Stimulated activated CD8-positive, alpha-beta memory T cell treated with anti-CD3 and anti-CD28 coated beads, Interleukin-7, amount 100 ng/mL, for 1 hour (primary cell): ENCODE data around the gene ACE.

Experiments used
- DNase-seq, 2 donors: peaks; one replicate each; pipeline ENCODE4 v3.0.0-alpha.2; 2020; ENCODE audit warnings: low read depth in 2 of 2

Gene ACE

DNA sequence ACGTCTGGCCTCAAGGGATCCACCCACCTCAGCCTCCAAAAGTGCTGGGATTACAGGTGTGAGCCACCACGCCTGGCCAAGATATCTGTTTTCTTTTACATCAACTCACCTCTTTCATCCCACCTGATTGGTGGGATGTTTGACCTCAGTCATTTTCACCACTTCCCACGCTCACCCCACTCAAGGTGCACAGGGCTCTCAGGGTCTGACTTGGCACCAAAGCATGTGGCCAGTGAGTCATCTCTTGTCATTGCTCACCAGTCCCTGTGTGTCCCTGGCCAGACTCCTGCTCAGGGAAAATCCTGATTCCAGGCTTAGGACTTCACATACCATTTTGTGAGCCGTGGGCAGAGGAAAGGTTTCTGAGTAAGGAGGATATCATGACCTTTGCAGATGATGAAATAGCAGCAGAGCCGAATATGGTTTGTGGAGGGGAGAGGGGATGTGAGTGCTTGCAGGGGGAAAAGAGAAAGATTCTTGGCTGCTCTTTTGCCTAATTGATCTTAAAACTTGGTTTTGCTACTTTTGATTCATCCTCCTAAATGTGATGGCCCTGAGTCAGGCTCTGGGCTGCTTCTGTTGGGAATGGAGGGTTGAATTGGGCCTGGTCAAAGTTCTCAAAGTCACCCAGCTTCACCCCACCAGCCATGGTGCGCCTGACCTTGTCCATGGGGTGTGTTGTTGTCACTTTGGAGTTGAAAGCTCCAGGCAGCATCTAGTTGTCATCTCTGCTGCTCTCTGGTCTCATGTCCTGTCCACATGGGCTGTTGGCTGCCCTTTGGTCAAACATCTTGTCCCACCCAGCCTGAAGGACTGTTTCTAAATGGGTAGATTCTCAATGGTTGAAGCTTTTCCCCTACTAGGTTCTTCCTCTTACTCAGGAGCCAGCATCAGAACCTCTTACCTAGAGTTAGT is 40.3 kb downstream of the ACE start:
- no peak for DNase-seq

DNA sequence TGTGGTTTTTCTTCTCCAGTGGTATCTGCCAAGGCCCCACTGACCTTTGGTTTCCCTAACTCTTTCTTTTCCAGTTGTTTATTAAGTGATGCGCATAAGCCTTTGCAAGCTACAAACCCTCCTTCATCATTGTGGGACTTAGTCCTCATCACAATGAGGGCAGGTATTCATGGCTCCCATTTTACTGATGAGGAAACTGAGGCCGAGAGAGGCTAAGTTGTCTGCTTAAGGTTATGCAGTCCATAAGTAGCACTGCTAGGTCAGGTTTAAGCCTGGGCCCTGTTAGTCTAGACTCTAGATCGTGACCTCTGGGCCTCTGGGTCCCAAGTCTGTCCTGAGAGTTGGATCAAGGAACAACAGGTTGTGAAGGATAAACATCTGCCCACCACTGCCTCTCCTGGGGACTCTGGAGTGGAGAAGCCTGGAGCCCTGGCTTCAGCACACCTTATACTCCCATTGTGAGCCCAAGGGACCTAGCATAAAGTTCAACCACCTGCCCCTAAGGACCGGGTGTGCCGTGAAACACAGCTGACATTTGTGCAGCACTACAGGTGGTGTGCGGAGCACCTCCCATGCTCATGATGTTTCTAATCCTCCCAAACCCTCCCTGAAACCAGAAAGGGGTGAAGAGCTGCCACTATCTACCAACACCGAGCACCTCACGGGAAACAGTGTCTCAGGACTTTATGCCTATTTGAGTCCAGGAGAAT is 41.1 kb downstream of the ACE start:
- no peak for DNase-seq

DNA sequence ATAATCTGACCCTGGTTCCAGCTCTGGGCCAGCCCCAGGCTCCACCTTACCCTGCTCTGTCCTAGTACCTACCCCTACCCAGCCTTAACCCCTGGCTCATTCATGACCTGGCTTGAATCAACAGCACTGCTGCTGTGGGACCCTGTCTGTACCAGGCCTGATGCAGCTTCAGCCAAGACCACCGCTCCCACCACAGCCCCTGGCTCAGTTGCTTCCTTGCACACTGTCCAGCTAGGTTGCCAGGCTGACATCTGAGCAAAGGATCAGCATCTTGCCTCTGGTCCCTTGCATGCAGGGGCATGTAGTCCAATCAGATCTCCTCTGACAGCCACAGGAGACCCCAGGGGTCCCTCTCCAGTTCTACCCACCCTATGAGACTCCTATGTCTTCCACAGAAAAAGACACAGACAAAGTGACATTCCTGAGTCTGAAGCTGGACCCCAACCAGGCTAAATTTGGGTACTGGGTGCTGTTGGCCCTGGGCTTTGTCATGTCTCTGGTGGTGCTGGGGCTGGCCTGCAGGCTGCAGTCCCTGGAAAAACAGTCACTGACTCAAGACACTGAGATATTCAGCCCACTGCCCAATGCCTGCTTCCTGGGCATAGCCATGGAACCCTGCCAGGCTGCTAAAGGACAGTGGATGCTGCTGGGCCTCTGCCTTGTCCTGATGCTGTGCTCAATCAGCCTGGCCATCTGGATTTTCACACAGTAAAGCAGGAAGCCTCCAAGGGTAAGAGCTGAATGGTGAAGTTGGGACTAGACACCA is 42.4 kb downstream of the ACE start:
- DNase-seq: no peak

DNA sequence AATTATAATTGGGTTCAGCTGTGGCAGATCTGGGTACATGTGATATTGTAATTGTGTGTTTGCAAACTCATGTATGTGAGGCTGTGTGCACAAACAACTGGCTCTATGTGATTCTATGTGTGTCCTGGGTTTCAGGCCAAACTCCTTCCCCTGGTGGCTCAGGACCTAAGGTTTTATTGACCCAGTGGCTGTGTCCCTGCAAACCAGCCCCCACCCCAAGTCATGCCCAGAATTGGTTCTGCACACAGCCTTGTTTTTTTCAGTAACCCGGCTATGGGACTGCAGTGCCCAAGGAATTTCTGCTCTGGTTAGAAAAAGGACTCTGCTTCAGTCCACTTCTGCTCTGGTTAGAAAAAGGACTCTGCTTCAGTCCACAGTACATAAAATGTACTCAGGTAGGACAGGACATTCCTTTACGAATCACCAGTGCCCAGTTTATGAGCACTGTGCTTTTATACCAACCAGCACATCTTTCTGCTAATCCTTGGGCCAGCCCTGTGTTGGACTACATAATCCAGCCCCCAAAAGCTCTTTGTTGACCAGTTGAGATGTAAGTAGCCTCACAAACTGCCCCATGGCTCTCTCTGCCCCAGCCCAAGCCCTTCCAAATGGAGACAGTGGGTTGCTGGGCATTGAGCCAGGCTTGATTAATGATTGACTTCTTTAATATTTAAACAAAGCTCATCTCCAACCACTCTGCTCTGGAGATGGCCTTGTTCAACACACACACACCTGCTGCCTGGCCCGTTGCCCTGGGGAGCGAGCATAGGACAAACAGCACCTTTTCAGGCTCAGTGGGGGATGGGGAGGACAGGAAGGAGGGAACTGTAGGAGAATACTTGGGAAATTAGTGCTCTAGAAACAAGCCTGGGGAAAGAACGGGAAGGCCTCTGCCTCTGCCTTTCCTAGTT is 43.4 kb downstream of the ACE start:
- no peak for DNase-seq

DNA sequence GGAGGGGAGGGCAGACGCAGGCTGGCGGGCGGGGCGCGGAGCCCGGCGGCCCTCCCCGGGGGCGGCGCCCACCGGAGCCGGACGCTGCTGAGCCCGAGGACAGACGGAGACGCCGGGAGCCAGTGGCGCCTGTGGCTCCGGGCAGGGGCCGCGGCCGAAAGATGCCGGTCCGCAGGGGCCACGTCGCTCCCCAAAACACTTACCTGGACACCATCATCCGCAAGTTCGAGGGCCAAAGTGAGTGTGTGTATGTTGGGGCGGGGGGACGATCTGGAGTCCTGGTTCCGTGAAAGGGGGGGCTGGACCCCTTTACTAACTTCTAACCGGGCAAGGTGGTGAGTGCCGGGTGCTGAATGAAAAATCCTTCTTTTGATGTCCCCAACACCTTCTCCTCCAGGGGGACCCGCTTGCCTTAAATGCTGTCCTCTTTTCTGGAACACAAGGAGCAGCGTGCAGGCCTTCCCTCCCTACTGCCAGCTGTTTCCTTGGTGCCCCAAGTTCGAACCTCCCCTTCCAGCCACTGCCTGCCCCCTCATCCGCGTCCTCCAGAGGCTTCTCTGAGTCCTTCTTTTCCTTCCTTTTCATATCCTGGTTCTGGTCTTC is 46.5 kb downstream of the ACE start, which contains the start of gene KCNH6:
Gene KCNH6 (plus strand): TSS at position 106 of the 603 bp plus-strand sequence. CDS start 56 bp downstream, at position 162.
- DNase-seq: no peak

DNA sequence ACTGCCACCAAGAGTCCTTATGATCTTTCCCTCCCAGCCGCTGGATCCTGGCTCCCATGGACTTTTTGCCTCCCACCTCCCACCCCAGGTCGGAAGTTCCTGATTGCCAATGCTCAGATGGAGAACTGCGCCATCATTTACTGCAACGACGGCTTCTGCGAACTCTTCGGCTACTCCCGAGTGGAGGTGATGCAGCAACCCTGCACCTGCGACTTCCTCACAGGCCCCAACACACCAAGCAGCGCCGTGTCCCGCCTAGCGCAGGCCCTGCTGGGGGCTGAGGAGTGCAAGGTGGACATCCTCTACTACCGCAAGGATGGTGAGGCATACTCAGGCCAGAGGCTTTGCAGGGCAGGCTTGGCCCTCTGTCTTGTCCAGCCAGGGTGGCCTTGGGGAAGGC is 47.2 kb downstream of the ACE start:
- no peak for DNase-seq

DNA sequence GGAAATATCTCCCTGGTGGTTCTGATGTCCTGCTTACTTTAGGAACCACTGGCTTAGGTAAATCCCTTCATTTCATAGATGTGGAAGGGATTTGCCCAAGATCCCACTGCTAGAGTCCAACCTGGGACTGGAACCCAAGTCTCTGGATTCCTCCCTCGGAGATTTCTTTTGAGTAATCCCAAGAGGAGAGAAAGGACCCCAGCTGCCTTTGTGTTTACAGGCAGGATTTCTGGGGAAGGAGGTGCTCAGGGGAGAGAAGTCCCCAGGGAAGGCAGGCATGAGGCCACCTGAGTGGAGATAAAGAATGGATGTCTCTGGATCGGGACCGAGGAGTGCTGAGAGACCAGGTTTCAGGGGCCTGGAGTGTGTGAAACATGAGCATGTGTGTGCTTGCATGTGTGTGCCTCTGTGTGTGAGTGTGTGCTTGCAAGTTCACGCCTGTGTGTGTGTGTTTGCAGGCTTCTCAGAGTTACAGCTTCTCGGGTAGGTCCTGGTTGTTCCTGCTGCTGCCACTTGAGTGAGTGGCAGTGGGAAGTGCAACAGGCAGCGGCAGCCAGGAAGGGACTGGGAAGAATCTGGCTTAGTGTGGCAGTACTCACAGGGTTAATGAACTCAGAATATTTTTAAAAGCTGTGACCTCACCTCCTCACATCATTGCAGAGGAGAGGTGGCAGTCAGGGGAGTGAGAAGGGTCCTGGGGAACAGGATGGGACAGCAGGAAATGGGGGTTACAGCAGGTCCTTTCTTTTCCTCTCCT is 48.5 kb downstream of the ACE start:
- no peak for DNase-seq

DNA sequence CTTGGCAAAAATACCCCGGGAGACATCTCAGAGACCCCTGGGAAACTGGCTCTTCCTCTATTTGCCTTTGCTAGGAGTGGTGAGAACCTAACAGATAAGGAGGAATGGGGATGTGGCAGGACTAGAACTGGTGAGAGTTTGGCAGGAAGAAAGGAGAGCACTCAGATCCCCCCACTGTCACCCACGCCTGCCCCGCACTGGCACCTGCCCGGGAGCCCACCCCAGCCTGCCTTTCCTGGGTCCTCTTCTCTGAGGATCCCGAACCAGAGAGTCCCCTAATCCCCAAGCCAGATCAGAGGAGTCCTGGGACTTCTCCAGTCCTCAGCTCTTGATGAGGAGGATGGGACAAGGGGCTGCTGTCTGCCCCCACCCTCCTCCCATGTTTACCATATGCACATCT is 50.0 kb downstream of the ACE start:
- DNase-seq: no peak

DNA sequence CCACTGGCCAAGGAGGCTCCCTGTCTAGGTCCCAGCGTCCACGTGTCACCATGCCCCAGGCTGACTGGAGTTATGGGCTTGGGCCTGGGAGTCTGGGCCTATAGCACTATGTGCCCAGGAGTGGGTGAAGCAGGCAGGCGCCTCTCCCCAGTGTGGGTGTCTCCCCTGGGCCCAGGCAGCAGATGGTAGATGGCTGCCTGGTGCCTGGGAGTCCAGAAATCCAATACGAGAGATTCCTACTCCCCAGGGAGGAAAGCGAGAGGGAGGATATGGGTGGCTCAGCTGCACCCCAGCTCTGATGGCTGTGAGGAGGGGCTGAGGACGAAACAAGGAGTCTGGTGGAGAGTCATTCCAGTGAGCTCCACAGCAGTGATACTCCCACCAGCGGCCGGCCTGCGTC is 51.3 kb downstream of the ACE start:
- DNase-seq: no peak

DNA sequence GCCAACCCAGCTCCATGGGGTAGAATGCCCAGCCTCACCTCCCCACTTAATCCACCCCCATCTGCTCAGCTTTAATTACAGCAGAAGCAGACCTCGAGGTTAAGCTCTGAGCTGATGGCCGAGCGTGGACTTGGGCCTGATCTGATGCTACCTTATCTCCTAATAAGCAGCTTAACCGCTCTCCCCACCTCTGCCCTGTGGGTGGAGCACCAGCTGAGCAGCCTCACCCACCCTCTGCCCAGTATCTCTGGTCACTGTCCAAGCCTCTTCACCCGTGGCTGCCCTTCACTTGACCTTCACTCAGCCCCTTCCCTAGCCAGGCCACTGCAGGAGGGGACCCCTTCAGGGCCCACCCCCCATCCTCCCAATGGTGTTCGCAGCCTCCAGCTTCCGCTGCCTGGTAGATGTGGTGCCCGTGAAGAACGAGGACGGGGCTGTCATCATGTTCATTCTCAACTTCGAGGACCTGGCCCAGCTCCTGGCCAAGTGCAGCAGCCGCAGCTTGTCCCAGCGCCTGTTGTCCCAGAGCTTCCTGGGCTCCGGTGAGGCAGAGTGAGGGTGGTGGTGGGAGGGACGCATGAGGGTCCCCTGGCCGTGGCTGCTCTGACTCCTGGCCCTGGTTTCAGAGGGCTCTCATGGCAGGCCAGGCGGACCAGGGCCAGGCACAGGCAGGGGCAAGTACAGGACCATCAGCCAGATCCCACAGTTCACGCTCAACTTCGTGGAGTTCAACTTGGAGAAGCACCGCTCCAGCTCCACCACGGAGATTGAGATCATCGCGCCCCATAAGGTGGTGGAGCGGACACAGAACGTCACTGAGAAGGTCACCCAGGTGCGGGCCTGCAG is 53.1 kb downstream of the ACE start:
- no peak for DNase-seq

DNA sequence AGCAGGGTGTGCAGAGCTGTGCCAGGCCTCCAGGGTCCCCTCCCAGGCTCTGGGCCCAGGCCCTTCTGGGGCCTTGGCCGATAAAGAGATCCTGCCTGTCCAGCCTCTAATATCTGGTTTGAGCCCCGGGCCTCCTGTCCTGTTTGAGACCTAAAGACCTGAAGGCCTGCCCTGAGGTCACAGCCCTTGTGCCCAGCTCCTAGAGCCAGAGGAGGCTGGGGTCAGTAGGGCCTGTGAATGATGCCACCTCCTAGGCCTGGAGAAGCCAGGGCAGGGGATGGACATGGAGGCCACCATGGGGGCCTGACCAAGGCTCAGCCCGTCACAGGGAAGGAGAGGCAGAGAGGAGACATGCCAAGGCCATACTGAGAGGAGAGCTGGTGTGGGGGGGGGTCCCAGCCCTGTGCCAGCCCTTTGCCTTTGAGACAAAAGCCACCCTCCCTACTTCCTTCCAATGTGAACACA is 53.7 kb downstream of the ACE start:
- no peak for DNase-seq

DNA sequence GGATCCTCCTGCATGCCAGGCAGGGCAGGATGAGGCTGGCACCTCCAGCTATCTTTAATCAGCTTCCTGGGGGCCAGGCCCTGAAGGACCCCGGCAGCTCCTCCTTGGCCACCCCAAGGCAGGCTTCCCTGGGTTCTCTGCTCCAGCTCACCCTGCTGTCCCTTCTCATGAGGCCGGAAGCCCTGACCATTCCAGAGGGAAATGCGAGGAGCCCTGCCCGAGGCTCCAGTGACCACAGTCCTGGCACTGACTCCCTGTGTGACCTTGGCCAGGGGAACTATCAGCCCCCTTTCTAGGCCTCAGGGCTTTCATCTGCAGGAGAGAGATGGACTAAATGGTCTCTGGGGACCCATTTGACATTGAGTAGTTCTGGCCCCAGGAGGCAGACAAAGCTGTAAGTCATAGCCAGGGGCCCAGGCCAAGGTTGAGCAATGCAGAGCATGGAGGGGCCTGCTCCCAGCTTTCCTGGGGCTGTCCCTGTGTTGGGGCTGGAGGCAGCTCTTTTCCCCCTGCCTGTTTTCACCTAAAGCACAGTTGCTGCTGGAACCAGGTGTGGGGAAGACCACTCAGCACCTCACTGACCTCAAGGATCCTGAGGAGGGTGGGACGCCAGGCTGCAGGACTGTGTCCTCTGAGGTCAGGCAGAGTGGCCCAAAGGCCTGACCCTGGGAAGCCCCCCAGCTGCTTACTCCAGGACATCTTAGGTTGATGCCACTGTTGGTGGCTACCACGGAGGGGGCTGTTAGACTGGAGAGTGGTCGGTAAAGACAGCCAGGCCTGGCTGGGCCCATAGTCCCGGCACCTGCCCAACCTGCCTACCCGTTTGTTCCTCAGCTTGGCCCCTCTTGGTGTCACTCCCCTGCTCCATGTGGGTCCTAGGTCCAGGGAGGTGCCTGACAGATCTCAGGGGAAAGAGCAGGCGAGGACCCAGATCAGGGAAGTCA is 54.4 kb downstream of the ACE start:
- no peak for DNase-seq

DNA sequence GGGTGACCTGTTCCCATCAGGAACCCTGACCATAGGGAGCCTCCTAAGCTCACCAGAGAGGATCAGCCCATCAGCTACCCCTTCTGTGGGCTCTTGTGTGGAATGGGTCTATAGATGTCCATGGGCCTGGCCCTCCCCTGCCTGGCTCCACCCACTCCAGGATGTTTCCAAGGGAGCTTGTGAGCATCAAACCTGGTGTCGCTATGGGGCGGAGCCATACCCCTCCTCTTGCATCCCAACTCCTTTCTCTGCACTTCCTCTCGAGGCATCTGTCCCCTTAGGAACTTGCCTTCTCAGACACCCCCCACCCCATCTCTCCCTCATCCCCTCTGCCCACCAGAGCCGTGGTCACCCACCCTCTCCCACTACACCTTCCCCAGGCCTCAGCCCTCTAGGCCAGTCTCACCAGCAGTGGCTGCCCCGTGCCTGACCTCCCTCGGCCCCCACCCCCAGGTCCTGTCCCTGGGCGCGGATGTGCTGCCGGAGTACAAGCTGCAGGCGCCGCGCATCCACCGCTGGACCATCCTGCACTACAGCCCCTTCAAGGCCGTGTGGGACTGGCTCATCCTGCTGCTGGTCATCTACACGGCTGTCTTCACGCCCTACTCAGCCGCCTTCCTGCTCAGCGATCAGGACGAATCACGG is 56.7 kb downstream of the ACE start:
- no peak for DNase-seq

DNA sequence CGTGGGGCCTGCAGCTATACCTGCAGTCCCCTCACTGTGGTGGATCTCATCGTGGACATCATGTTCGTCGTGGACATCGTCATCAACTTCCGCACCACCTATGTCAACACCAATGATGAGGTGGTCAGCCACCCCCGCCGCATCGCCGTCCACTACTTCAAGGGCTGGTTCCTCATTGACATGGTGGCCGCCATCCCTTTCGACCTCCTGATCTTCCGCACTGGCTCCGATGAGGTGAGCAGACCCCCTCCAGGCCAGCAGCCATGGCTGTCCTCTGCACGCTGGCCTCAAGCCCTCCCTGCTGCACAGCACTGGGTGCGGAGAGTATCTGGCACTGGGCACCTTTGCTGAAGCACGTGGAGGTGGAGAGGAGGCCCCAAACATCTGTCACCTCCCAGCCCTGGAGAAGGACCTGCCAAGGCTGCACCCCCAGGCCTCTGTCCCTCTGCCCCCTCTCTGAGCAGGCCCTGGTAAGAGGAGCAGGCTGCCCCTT is 57.3 kb downstream of the ACE start:
- no peak for DNase-seq

DNA sequence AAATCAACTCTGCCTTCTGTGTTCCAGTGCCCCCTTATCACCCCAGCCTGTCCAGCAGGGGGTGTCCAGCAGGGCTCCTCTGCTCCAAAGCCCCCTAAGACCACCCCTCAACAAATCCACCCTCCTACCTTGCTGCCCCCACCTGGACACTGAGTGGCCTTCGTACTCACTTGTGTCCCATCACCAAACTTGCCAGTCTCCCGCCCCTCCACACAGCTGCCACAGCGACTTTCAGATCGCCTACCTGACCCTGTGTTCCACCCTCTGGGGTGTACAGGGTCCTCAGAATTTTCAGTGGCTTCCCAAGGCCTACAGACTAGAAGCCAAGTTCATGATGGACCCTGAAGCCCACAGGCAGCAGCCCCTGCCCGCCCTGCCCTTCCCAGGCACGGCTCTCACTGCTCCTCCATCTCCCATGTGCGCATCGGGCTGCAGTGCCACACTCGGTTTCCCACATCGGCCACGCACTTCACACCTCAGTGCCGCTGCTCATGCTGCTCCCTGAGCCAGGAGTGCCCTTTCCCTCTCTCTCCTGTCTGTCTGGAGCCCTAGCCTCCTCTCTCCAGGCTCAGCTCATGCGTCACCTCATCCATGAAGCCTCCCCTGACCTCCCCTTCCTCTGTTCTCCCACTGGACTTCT is 58.1 kb downstream of the ACE start:
- no peak for DNase-seq

DNA sequence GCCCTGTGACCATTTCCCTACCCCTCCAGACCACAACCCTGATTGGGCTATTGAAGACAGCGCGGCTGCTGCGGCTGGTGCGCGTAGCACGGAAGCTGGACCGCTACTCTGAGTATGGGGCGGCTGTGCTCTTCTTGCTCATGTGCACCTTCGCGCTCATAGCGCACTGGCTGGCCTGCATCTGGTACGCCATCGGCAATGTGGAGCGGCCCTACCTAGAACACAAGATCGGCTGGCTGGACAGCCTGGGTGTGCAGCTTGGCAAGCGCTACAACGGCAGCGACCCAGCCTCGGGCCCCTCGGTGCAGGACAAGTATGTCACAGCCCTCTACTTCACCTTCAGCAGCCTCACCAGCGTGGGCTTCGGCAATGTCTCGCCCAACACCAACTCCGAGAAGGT is 58.8 kb downstream of the ACE start:
- no peak for DNase-seq

DNA sequence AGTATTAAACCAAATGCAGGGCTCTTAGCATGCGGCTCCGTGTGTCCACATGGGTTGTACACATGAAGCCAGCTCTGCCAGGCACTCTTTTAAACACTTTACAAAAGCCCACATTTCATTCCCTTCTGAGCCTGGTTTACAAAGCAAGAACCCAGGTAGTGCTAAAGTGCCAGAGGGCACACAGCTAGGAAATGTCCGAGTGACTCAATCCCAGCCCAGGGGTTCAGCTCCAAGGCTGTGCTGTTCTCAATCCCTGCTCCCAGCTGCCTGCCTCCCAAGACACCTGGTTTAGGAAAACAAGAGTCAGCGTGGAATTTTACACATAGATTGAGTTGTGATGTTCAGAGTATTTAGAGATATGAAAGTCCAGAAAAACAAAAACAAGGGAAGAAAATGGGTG is 60.1 kb downstream of the ACE start:
- DNase-seq: no peak
